Muscle of leg (tissue), 16 donors: ENCODE measurements around the gene RANBP10. TPM values are rescaled to one million over a fixed set of nuclear protein-coding genes. Genes with fewer than 3 reads are reported as not detected.

Experiments
- DNase-seq: peaks from one replicate; pipeline ENCODE4 v3.0.0; 2013
- H3K27ac ChIP-seq: one replicate; pipeline ENCODE4 v1.5.1; 2013; ENCODE audit warnings: mild to moderate bottlenecking, low read length, control low read depth
- H3K27me3 ChIP-seq: one replicate; pipeline ENCODE4 v1.6.1; 2013; ENCODE audit warnings: low read length; ENCODE audit not compliant: control insufficient read depth, insufficient read depth
- H3K36me3 ChIP-seq: one replicate; pipeline ENCODE4 v1.6.1; 2013; ENCODE audit warnings: low read length; ENCODE audit not compliant: control insufficient read depth, insufficient read depth
- H3K4me1 ChIP-seq: one replicate; pipeline ENCODE4 v1.6.1; 2013; ENCODE audit warnings: low read length; ENCODE audit not compliant: control insufficient read depth, insufficient read depth
- H3K4me3 ChIP-seq: one replicate; pipeline ENCODE4 v1.5.1; 2013; ENCODE audit warnings: low read length, control low read depth
- H3K9me3 ChIP-seq: replicated peaks from 2 replicates; pipeline ENCODE4 v1.6.1; 2013; ENCODE audit warnings: low read depth, low read length; ENCODE audit not compliant: control insufficient read depth
- WGBS: methylation state at CpG from one replicate; pipeline ENCODE4 v1.1.5; 2013; ENCODE audit warnings: missing lambda C conversion rate; ENCODE audit not compliant: insufficient coverage; 5-methylcytosine and 5-hydroxymethylcytosine counted together
- long read RNA-seq, 11 donors: transcript quantifications; one replicate each; lab custom pipeline, GENCODE V29; 2026
- polyA plus RNA-seq, 8 donors: library from polyadenylated mRNA; unstranded; fragments of 120-200 nt; gene quantifications; one replicate each; pipeline versions ENCODE4 v1.2.1 to v1.2.3, GENCODE V29; 2013; ENCODE audit warnings: inconsistent platforms in 1 of 8, low replicate concordance in 1 of 8; ENCODE audit not compliant: insufficient read length in 8 of 8, insufficient read depth in 1 of 8
- total RNA-seq: library from RNA; stranded (reverse); fragments of 120-200 nt; gene quantifications from one replicate; pipeline ENCODE4 v1.2.4, GENCODE V29; 2013

RANBP10 gene
- total RNA-seq = 7.1 TPM
- polyA plus RNA-seq = 10 to 100 TPM; 13.6 to 24.1 (median 20.4) TPM
- long read RNA-seq, donor 1, full-length matches to known transcripts = 1 of 1 reads
- long read RNA-seq, donor 1, partial matches to known transcripts = 0 of 1 reads
- long read RNA-seq, donor 1, other reads (novel, unspliced or antisense) = 0 of 1 reads
- long read RNA-seq, donor 2 = 0 reads
- long read RNA-seq, donor 3, full-length matches to known transcripts = 3 of 3 reads
- long read RNA-seq, donor 3, partial matches to known transcripts = 0 of 3 reads
- long read RNA-seq, donor 3, other reads (novel, unspliced or antisense) = 0 of 3 reads
- long read RNA-seq, donor 4, partial matches to known transcripts = 7 of 7 reads
- long read RNA-seq, donor 4, other reads (novel, unspliced or antisense) = 0 of 7 reads
- long read RNA-seq, donor 5, full-length matches to known transcripts = 1 of 1 reads
- long read RNA-seq, donor 5, partial matches to known transcripts = 0 of 1 reads
- long read RNA-seq, donor 5, other reads (novel, unspliced or antisense) = 0 of 1 reads
- long read RNA-seq, donor 6 = 0 reads
- long read RNA-seq, donor 7 = 0 reads
- long read RNA-seq, donor 8 = 0 reads
- long read RNA-seq, donor 9 = 0 reads
- long read RNA-seq, donor 10, partial matches to known transcripts = 90 of 238 reads
- long read RNA-seq, donor 10, other reads (novel, unspliced or antisense) = 148 of 238 reads
- long read RNA-seq, donor 11 = 0 reads

DNA sequence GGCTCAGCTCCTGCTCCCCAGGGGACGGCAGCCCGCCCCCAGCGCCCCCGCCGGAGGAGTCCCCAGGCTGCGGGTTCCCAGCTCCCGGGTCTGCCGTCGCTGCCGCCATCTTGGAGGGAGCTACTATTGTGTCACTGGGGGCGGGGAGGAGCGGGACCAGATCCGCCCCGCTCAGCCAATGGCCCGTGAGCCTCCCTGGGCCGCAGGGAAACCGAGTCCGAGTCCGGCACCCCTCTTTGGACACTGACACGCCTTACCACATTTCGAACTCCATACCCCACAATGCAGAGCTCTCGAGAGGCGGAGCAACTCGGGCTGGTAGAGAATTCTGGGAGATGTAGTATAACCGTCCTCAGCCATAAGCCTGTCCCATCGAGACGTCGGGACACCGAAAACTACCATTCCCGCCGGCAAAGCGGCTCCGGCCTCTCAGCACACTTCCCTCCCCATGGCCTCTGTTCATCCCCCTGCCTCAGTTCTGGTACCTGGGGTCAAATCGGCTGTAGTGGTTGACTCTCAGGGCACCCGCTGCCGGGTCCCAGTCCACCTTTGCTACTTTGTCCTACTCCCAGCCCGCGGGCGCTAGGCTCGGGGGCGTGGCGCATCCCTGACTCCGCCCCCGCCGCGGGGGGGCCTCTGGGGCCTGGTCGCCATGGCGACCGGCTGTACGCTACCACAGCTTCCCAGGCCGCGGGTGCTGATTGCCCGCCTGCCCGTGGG, at the start of gene RANBP10, which contains the start of gene TSNAXIP1:
RANBP10 (minus strand) TSS at position 133 of the 720 bp plus-strand sequence; CDS start at position 109, 24 bp downstream.
TSNAXIP1 (plus strand) TSS at position 462 of the 720 bp plus-strand sequence. CDS start 261 bp downstream, outside the sequence.
- Histone ChIP-seq H3K36me3 (peaks cover 32% of the 10 kb centered on the region), H3K27ac (peak within 1 kb of the TSS; percentile 94), H3K27me3 (no peaks in the 10 kb centered on the region), H3K9me3 (no peaks in the 10 kb centered on the region), H3K4me3 (peak within 1 kb of the TSS; percentile 89), H3K4me1 (peaks cover 20% of the 10 kb centered on the region)
- 1% methylated on average over 43 of the region's 54 CpGs for WGBS
- peak; percentile 100 for DNase-seq

GRCh38 chr16:67855789-67856188, 49.4 kb upstream of the RANBP10 start:
- WGBS = 76% methylated on average over 5 of the region's 10 CpGs
- H3K27me3 ChIP-seq = no peaks in the 10 kb centered on the region
- DNase-seq = no peak
- no peak overlapping the region for H3K27ac ChIP-seq
- no peaks in the 10 kb centered on the region for H3K9me3 ChIP-seq
- H3K4me3 ChIP-seq = no peak overlapping the region
- peaks cover 22% of the 10 kb centered on the region for H3K36me3 ChIP-seq
- peaks cover 38% of the 10 kb centered on the region for H3K4me1 ChIP-seq

DNA sequence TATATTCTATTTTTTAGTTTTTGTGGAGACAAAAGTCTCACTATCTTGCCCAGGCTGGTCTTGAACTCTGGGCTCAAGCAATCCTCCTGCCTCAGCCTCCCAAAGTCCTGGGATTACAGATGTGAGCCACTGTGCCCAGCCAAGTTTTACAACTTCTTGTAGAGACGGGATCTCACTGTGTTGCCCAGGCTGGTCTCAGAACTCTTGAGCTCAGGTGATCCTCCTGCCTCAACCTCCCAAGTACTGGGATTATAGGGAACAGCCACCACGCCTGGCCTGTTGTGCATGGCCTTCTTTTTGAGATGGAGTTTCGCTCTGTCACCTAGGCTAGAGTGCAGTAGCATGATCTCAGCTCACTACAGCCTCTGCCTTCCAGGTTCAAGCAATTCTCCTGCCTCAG, 47.3 kb upstream of the RANBP10 start:
- peaks cover 21% of the 10 kb centered on the region for H3K36me3 ChIP-seq
- H3K27me3 ChIP-seq = no peaks in the 10 kb centered on the region
- H3K27ac ChIP-seq = no peak overlapping the region
- peaks cover 35% of the 10 kb centered on the region for H3K4me1 ChIP-seq
- no peaks in the 10 kb centered on the region for H3K9me3 ChIP-seq
- WGBS = 93% methylated on average over 3 of the region's 3 CpGs
- DNase-seq = no peak
- no peak overlapping the region for H3K4me3 ChIP-seq

DNA sequence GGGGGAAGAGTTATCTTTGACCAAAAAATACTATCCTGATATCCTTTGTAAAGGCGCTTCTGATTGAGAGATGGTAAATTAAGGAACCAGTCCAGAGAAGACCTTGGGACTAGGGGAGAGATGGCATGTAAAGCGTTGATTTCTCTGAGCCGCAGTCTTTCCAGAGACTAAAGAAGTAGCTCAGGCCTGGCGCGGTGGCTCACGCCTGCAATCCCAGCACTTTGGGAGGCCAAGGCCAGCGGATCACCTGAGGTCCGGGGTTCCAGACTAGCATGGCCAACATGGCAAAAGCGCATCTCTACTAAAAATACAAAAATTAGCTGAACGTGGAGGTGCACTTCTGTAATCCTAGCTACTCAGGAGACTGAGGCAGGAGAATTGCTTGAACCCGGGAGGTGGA, 41.8 kb upstream of the RANBP10 start:
- Histone ChIP-seq H3K27me3 (no peaks in the 10 kb centered on the region), H3K4me1 (peaks cover 45% of the 10 kb centered on the region), H3K36me3 (peaks cover 14% of the 10 kb centered on the region), H3K4me3 (peak overlapping the region; percentile 88), H3K9me3 (no peaks in the 10 kb centered on the region), H3K27ac (peak overlapping the region; percentile 91)
- DNase-seq = no peak
- WGBS = 80% methylated on average over 8 of the region's 11 CpGs

DNA sequence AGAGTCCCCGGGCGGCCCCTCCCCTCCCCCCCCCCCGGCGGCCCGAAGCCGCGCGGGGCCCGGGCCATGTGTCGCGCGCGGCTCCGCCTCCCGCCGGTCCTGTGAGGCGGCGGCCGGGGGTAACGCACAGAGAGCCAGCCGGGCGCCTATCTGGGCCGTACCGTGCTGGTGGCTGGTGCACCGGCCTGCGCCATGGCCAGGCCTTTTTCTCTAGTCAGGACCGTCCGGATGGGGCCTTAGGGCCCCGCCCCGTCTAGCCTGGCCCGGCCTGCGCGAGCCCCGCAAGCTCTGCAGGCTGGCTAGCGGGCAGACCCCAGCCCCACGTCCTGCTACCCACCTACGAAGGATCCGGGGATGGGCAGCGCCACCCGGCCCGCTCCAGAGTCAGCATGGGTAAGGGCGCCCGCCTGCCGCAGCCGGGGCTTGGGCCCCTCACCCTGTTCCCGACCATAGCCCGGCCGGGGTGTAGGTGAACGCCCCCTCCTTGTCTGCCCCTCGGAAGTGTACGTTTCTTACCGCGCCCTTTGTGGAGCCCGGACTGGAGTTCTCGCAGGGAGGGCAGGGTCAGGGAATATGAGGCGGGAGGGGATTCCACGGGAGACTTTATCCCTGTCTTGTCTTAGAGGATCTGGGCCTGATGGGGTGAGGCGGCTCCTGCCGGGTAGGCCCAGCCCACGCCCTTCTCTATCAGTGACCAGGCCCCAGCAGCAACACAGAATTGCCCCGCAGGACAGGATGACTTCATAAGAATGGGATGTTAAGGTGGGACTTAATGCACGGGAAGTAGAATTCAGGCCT, 40.9 kb upstream of the RANBP10 start, which contains the start of gene CENPT:
CENPT (minus strand) TSS at position 630 of the 798 bp plus-strand sequence. CDS start 13,834 bp downstream, outside the sequence.
- Histone ChIP-seq H3K27ac (peak within 1 kb of the TSS; percentile 99), H3K27me3 (no peaks in the 10 kb centered on the region), H3K4me1 (peaks cover 50% of the 10 kb centered on the region), H3K9me3 (no peaks in the 10 kb centered on the region), H3K36me3 (peaks cover 12% of the 10 kb centered on the region), H3K4me3 (peak within 1 kb of the TSS; percentile 88)
- peak; percentile 43 for DNase-seq
- 0% methylated on average over 51 of the region's 62 CpGs for WGBS

DNA sequence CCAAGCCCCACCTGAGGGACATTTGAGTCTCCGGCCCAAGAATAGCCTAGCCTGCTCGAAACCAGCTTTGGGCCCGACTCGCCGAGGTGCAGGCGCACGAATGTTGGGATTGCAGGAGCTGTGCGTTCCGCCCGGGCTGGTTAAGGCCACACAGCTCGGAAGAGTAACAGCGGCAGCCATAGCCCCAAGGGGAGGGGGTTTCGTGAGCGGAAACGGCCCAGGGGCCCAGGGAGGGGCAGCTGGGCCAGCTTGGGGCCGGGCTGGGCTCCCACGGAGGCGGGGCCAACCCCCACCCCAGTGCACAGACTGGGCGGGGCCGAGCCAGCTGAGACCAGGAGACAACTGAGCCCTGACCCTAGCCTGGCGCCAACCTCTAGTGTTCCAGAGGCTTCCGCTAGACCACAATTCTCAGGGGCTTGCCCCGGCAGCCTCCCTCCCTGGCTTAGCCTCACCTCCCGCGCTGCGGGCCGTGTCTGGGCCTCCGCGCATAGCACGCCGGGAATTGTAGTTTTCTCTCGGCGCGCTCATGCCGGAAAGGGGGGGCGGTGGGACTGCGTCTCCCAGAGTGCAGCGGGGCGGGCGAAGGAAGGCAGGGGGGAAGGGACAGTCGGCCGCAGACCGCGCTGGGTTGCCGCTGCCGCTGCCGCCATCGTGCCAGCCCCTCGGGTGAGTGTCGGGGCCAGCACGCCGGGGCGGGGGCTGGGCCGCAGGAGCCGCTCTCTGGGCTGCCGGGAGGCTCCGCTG, 40.1 kb upstream of the RANBP10 start, which contains the start of gene NUTF2:
NUTF2 (plus strand) TSS at position 614 of the 744 bp plus-strand sequence. CDS start 18,198 bp downstream, outside the sequence.
- 0% methylated on average over 54 of the region's 57 CpGs for WGBS

DNA sequence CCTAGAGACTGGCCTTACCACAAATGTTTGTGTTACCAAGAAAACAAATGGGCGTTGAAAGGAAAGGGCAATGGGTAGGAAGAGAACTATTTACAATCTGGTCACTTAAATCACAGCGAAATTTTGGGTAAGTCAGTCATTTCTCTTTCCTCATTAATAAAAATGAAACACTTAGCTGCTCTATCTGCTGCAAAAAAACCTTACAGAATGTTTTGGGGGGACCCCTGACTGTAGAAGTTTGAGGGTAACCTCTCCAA, 39.6 kb upstream of the RANBP10 start:
- no CpG with 5 or more reads among the region's 2 CpGs for WGBS
- peaks cover 9% of the 10 kb centered on the region for H3K36me3 ChIP-seq
- peak; percentile 18 for DNase-seq
- peak overlapping the region; percentile 99 for H3K27ac ChIP-seq
- H3K27me3 ChIP-seq = no peaks in the 10 kb centered on the region
- no peaks in the 10 kb centered on the region for H3K9me3 ChIP-seq
- H3K4me3 ChIP-seq = peak overlapping the region; percentile 88
- peaks cover 56% of the 10 kb centered on the region for H3K4me1 ChIP-seq

More for the DNA sequence above, 40.1 kb upstream of the RANBP10 start, which contains the start of gene NUTF2:
- DNase-seq = peak; percentile 99
- no peaks in the 10 kb centered on the region for H3K27me3 ChIP-seq
- peaks cover 53% of the 10 kb centered on the region for H3K4me1 ChIP-seq
- H3K36me3 ChIP-seq = peaks cover 9% of the 10 kb centered on the region
- peak within 1 kb of the TSS; percentile 88 for H3K4me3 ChIP-seq
- H3K27ac ChIP-seq = peak within 1 kb of the TSS; percentile 99
- no peaks in the 10 kb centered on the region for H3K9me3 ChIP-seq

DNA sequence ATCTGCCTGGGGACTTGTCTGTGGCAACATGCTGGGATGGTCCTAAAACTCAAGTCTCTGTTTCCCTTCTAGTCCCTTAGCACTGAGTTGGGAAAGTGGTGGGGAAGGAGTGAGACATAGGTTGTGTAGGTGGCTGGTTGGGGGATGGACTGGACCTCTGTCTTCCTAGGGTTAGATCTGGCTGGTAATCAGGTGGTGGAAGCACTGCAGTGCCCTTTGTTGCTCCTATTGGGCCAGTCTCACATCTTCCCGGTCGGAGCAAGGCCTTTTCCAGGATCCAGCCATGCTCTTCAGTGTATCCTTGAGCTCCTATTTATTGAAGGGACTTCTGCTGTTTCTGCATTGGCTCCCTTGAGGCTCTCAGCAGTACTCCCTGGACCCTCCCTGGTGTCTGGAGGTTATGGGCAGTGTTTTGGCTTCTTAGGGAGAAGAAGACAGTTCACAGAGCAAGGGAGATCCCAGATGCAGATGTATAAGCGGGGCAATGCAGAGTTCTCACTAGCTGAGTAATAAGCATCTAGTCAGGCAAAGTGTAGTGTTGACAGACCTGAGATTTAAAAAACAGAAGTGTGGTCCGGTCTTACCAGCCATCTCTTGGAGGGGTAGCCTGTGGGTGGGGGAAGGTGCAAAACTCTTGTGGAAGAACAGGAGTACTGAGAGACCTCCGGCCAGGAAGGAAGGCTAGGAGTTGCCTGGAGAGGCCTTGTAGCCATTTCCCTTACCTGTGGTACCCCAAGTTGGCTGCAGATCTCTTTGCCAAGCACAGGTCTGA, 39.1 kb upstream of the RANBP10 start:
- peak overlapping the region; percentile 99 for H3K27ac ChIP-seq

More for the DNA sequence above, 39.1 kb upstream of the RANBP10 start:
- no peaks in the 10 kb centered on the region for H3K9me3 ChIP-seq
- H3K36me3 ChIP-seq = peaks cover 9% of the 10 kb centered on the region
- H3K4me1 ChIP-seq = peaks cover 56% of the 10 kb centered on the region
- 53% methylated on average over 5 of the region's 5 CpGs for WGBS
- no peaks in the 10 kb centered on the region for H3K27me3 ChIP-seq
- H3K4me3 ChIP-seq = peak overlapping the region; percentile 88
- DNase-seq = no peak
